Mesothelial cell of epicardium (in vitro differentiated cells): ENCODE results near the gene TRRAP. TPM values are rescaled to one million over a fixed set of nuclear protein-coding genes. Genes with fewer than 3 reads are reported as not detected.

Experiments used
- DNase-seq, 2 experiments: peaks; one replicate each; pipeline ENCODE4 v3.0.0; 2021; ENCODE audit warnings: low spot score in 2 of 2; ENCODE audit not compliant: unreplicated experiment in 2 of 2
- H3K27ac Mint-ChIP-seq: 2 replicates; pipeline ENCODE4 v1.8.0; 2021; ENCODE audit warnings: mixed read lengths
- H3K27me3 Mint-ChIP-seq: 2 replicates; pipeline ENCODE4 v1.8.0; 2021; ENCODE audit warnings: low read depth, mixed read lengths
- H3K36me3 Mint-ChIP-seq: 2 replicates; pipeline ENCODE4 v1.8.0; 2021; ENCODE audit warnings: mixed read lengths
- H3K4me1 Mint-ChIP-seq: 2 replicates; pipeline ENCODE4 v1.8.0; 2021; ENCODE audit warnings: mixed read lengths
- H3K4me3 Mint-ChIP-seq: 2 replicates; pipeline ENCODE4 v1.8.0; 2021; ENCODE audit warnings: mild to moderate bottlenecking, moderate library complexity, mixed read lengths
- H3K9me3 Mint-ChIP-seq: 2 replicates; pipeline ENCODE4 v1.8.0; 2021; ENCODE audit warnings: mixed read lengths
- total RNA-seq: library from RNA; stranded (reverse); gene quantifications from 3 replicates; pipeline ENCODE4 v1.2.1, GENCODE V29; 2021
- TF ChIP-seq, protein P1 (sequence below): fragments of 200-600 bp; sonication (generic); IDR thresholded peaks from one replicate; pipeline ENCODE4 v1.5.0; 2021; ENCODE audit warnings: antibody characterized with exemption; ENCODE audit not compliant: unreplicated experiment

Gene TRRAP
- total RNA-seq, 1 donor from 2014 or later, result 82.9 TPM

DNA sequence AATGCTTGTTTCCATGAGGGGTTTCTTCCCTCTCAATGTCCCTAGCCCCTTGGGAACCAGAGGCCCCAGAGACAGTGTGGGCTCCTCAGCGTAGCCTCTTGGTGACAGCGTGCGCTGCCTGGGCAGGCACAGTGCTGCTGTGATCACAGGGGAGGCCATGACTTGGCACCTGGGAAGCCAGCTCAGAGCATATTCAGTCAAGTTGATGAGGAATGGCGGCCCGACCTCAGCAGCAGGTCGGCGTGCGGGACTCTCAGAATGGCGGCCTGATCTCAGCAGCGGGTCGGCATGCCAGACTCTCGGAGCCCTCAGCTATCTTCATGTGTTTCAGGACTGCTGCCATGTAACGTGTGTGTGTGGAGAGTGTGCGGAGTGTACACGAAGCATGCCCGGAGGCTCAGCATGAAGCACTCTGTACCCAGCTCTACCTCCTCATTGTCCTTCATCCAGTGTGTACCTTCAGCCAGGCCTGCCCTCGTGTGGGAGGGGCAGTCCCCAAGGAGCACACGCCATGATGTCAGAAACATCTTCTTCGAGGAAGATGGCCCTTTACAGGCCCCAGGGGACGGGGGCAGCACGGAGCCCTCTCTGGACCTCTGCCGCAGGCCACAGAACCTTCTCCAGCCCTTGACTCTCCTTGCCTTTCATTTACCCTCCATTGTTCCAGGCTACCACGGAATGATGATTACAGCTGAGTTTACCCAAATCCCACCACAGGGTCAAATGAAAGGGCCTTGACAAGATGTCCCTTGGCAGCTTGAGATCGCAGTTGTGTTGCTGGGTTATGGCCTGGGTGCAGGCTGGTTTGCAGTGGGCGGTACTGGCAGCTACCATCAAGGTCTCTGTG lies 135.2 kb downstream of the TRRAP start:
- peaks cover 12% of the 10 kb centered on the region for H3K9me3 Mint-ChIP-seq
- H3K27ac Mint-ChIP-seq, result no peak overlapping the region
- DNase-seq, result no peak
- TF ChIP-seq, protein P1, sequence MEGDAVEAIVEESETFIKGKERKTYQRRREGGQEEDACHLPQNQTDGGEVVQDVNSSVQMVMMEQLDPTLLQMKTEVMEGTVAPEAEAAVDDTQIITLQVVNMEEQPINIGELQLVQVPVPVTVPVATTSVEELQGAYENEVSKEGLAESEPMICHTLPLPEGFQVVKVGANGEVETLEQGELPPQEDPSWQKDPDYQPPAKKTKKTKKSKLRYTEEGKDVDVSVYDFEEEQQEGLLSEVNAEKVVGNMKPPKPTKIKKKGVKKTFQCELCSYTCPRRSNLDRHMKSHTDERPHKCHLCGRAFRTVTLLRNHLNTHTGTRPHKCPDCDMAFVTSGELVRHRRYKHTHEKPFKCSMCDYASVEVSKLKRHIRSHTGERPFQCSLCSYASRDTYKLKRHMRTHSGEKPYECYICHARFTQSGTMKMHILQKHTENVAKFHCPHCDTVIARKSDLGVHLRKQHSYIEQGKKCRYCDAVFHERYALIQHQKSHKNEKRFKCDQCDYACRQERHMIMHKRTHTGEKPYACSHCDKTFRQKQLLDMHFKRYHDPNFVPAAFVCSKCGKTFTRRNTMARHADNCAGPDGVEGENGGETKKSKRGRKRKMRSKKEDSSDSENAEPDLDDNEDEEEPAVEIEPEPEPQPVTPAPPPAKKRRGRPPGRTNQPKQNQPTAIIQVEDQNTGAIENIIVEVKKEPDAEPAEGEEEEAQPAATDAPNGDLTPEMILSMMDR, result no peak
- H3K27me3 Mint-ChIP-seq, result no peaks in the 10 kb centered on the region
- H3K4me1 Mint-ChIP-seq, result no peaks in the 10 kb centered on the region
- no peak overlapping the region for H3K4me3 Mint-ChIP-seq
- peaks cover 62% of the 10 kb centered on the region for H3K36me3 Mint-ChIP-seq

DNA sequence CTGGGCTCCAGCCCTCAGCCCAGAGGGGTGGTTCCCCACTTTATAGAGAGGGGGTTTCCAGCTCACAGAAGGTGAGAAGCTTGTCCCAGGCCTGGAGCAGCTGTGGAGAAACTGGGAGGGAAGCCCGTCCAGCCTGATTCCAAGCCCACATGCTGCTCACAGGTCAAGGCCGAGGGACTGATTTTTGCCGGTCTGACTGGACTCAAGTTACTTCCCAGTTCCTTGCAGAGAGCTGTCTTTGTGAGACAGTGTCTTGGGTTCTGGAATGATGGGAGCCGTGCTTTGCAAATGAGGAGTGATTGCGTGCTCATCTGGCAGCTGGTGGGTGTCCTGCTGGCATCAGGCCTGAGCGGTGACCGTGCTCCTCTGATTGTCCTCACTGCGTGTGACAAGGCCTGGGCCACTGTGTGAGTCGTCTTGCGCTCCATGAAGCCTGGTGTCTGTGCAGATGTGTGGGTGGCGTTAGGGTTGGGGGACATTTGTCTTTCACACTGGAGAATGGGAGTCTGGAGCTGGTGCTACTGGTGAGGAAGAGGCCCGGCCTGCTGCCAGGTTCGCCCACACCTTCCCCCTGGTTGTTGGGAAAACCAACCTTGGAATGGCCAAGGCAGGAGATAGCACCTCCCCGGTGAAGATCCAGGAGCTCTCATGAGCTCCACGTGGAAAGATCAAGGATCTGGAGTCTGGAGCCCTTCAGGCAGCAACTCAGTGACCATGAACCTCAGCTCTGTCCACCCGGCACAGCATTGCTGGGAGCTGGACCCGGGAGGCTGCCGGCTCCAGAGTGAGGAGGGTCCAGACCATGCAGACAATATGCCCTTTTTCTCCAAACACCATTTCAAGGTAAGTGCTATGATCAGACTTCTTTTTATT lies 136.0 kb downstream of the TRRAP start:
- TF ChIP-seq, protein P1, result no peak
- H3K27me3 Mint-ChIP-seq, result no peaks in the 10 kb centered on the region
- peaks cover 61% of the 10 kb centered on the region for H3K36me3 Mint-ChIP-seq
- H3K4me3 Mint-ChIP-seq, result no peak overlapping the region
- H3K27ac Mint-ChIP-seq, result no peak overlapping the region
- no peak for DNase-seq
- H3K4me1 Mint-ChIP-seq, result no peaks in the 10 kb centered on the region
- peaks cover 12% of the 10 kb centered on the region for H3K9me3 Mint-ChIP-seq

GRCh38 chr7:99016196-99016595 lies 137.9 kb downstream of the TRRAP start:
- peaks cover 12% of the 10 kb centered on the region for H3K9me3 Mint-ChIP-seq
- TF ChIP-seq, protein P1, result no peak
- H3K27me3 Mint-ChIP-seq, result no peaks in the 10 kb centered on the region
- H3K4me3 Mint-ChIP-seq, result no peak overlapping the region
- H3K27ac Mint-ChIP-seq, result no peak overlapping the region
- peaks cover 61% of the 10 kb centered on the region for H3K36me3 Mint-ChIP-seq
- H3K4me1 Mint-ChIP-seq, result no peaks in the 10 kb centered on the region
- no peak for DNase-seq

DNA sequence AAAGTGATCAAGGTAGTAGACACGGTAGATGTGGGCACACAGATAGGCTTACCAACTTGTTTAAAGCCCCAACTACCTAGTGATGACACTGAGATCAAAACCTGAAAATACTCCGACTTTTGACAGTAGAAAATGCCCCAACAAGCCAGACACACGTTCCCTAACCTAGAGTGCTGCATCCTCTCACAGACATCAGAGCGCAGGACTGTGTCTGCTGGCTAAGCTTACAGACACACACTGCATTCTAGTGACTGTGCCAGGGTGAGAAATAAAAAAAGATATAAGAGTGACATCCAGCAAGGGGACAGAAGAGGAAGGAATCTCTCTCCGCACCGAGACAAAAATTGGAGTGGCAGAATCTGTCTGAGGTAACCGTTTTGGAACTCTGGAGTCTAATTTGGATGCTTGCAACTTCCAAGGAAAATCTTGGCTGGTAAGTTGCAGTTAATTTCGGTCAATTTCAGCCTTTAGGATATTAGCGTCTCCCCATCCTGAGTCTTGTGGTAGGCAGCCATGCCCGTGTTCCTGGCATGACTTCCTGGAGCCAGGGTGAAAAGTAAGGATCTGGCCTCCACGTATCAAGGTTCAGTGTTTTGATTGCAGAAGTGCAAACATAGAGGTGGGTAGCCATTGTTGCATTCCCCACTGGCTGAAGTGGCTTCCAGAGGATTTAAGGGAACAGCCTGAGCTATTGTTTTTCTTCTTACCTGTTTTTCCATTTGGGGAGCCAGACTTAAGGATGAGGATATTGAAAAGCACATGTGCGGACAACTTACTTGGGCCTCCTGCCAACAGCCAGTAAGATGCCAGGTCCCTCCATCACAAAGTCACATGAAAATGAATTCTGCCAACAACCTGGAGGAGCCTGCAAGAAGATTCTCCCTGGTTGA lies 141.4 kb downstream of the TRRAP start:
- peaks cover 59% of the 10 kb centered on the region for H3K36me3 Mint-ChIP-seq
- H3K27ac Mint-ChIP-seq, result no peak overlapping the region
- TF ChIP-seq, protein P1, result no peak
- peaks cover 16% of the 10 kb centered on the region for H3K9me3 Mint-ChIP-seq
- no peak overlapping the region for H3K4me3 Mint-ChIP-seq
- H3K4me1 Mint-ChIP-seq, result peaks cover 8% of the 10 kb centered on the region
- DNase-seq, result no peak
- H3K27me3 Mint-ChIP-seq, result no peaks in the 10 kb centered on the region

GRCh38 chr7:99020413-99020715 lies 142.0 kb downstream of the TRRAP start:
- Mint-ChIP-seq H3K27me3 (no peaks in the 10 kb centered on the region), H3K4me1 (peaks cover 8% of the 10 kb centered on the region), H3K36me3 (peaks cover 55% of the 10 kb centered on the region), H3K27ac (no peak overlapping the region), H3K4me3 (no peak overlapping the region), H3K9me3 (peaks cover 16% of the 10 kb centered on the region)
- TF ChIP-seq, protein P1, result no peak
- DNase-seq, result no peak
